Upper lobe of left lung (tissue), 6 donors: ENCODE measurements around the gene KAT2A. TPM values are rescaled to one million over a fixed set of nuclear protein-coding genes. Genes with fewer than 3 reads are reported as not detected.
"Not testable (repeated sequence)": the region's sequence is repeated elsewhere in the genome, so short reads cannot be mapped to it uniquely, and the experiment has no call there.

Experiments
- ATAC-seq, 2 donors: fragments of 200-7000 bp; cut with Tn5 transposase; one replicate each; pipeline ENCODE4 v1.9.1; 2022; ENCODE audit warnings: mild to moderate bottlenecking in 2 of 2, moderate library complexity in 2 of 2; ENCODE audit not compliant: low FRiP score in 2 of 2
- DNase-seq, 2 donors: peaks; one replicate each; pipeline ENCODE4 v3.0.0-alpha.2; 2019 to 2020
- H3K27ac ChIP-seq, 4 donors: fragments of 200-600 bp; sonication (generic); one replicate each; pipeline ENCODE4 v1.5.1; 2016 to 2019
- H3K27me3 ChIP-seq, 4 donors: fragments of 200-600 bp; sonication (generic); one replicate each; pipeline ENCODE4 v1.5.1; 2017 to 2019
- H3K36me3 ChIP-seq, 4 donors: fragments of 200-600 bp; sonication (generic); one replicate each; pipeline ENCODE4 v1.5.1; 2016 to 2019
- H3K4me1 ChIP-seq, 4 donors: fragments of 200-600 bp; sonication (generic); one replicate each; pipeline ENCODE4 v1.5.1; 2018 to 2019
- H3K4me3 ChIP-seq, 4 donors: fragments of 200-600 bp; sonication (generic); one replicate each; pipeline ENCODE4 v1.5.1; 2017 to 2019; ENCODE audit warnings: mild to moderate bottlenecking in 2 of 4, moderate library complexity in 1 of 4
- H3K9me3 ChIP-seq, 4 donors: fragments of 200-600 bp; sonication (generic); one replicate each; pipeline ENCODE4 v1.5.1; 2018 to 2019
- EP300 ChIP-seq, 4 donors: sonication (generic); formaldehyde crosslinking; IDR thresholded peaks; one replicate each; pipeline ENCODE4 v1.5.1; 2017; ENCODE audit warnings: antibody characterized with exemption in 4 of 4, control low read depth in 2 of 4
- POLR2A ChIP-seq, 4 donors: fragments of 450-650 bp; IDR thresholded peaks; one replicate each; pipeline ENCODE4 v1.5.1; 2016 to 2017; ENCODE audit warnings: antibody characterized with exemption in 4 of 4, mild to moderate bottlenecking in 2 of 4
- POLR2AphosphoS5 ChIP-seq, 2 donors: sonication (generic); formaldehyde crosslinking; IDR thresholded peaks; one replicate each; pipeline ENCODE4 v1.5.1; 2017; ENCODE audit warnings: antibody characterized with exemption in 2 of 2
- WGBS, 2 donors: methylation state at CpG; one replicate each; pipeline ENCODE4 v1.1.5; 2017 to 2018; 5-methylcytosine and 5-hydroxymethylcytosine counted together
- total RNA-seq, 6 donors: library from RNA; depleted of rRNA in 4 of 6; stranded (reverse); fragments of >200 nt in 4 of 6; gene quantifications; one replicate each; pipeline versions ENCODE4 v1.1.0 to v1.2.1, GENCODE V29; 2016 to 2021
- TF ChIP-seq, protein P1 (sequence below), 6 experiments: fragments of 450-650 bp in 4 of 6; fragments of 200-600 bp in 2 of 6; sonication (generic) in 2 of 6; IDR thresholded peaks; one replicate each; pipeline ENCODE4 v1.5.1; 2016 to 2019; ENCODE audit warnings: antibody characterized with exemption in 6 of 6
- donor health status: DM: no; HTN: no; CAD: no; lungs with moderate emphysema.
- donor health status: DM: no; HTN: yes; CAD: no; lungs with severe emphysema.

Gene KAT2A
- total RNA-seq, 6 donors from 2014 or later = 17.0 to 116 (median 32.5) TPM

- peak in 1 of 2 donors; percentile 19 for ATAC-seq
- Histone ChIP-seq H3K4me1 (peaks cover 30 to 43% (median 35%) of the 10 kb centered on the region in 4 donors), H3K27ac (peak overlapping the region; percentile 86 to 95 (median 93)), H3K9me3 (no peaks in the 10 kb centered on the region), H3K36me3 (peaks cover 0 to 29% (median 3%) of the 10 kb centered on the region in 4 donors), H3K27me3 (no peaks in the 10 kb centered on the region), H3K4me3 (peak overlapping the region; percentile 77 to 97 (median 94))
- TF ChIP-seq POLR2AphosphoS5 (IDR thresholded peaks at IDR 0.05) (no peak), EP300 (IDR thresholded peaks at IDR 0.05) (no peak), POLR2A (IDR thresholded peaks at IDR 0.05) (no peak)
- WGBS, 2 donors = 8 to 9% methylated on average over 13 to 15 of the region's 15 CpGs
- no peak for DNase-seq
Measured at GRCh38 chr17:42153919-42154742, 33.0 kb upstream of the KAT2A start.

GRCh38 chr17:42146911-42147607 lies 25.9 kb upstream of the KAT2A start:
- Histone ChIP-seq H3K36me3 (peaks cover 0 to 69% (median 22%) of the 10 kb centered on the region in 4 donors), H3K4me3 (no peak overlapping the region), H3K27me3 (no peaks in the 10 kb centered on the region), H3K9me3 (no peaks in the 10 kb centered on the region), H3K4me1 (peaks cover 25 to 42% (median 28%) of the 10 kb centered on the region in 4 donors), H3K27ac (no peak overlapping the region)
- DNase-seq (no peak), ATAC-seq (no peak)
- 92% methylated on average over 13 of the region's 13 CpGs for WGBS, 2 donors
- TF ChIP-seq, protein P1, sequence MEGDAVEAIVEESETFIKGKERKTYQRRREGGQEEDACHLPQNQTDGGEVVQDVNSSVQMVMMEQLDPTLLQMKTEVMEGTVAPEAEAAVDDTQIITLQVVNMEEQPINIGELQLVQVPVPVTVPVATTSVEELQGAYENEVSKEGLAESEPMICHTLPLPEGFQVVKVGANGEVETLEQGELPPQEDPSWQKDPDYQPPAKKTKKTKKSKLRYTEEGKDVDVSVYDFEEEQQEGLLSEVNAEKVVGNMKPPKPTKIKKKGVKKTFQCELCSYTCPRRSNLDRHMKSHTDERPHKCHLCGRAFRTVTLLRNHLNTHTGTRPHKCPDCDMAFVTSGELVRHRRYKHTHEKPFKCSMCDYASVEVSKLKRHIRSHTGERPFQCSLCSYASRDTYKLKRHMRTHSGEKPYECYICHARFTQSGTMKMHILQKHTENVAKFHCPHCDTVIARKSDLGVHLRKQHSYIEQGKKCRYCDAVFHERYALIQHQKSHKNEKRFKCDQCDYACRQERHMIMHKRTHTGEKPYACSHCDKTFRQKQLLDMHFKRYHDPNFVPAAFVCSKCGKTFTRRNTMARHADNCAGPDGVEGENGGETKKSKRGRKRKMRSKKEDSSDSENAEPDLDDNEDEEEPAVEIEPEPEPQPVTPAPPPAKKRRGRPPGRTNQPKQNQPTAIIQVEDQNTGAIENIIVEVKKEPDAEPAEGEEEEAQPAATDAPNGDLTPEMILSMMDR (IDR thresholded peaks at IDR 0.05) = no peak
- TF ChIP-seq EP300 (IDR thresholded peaks at IDR 0.05) = no peak
- TF ChIP-seq POLR2A (IDR thresholded peaks at IDR 0.05) = no peak
- TF ChIP-seq POLR2AphosphoS5 (IDR thresholded peaks at IDR 0.05) = no peak

DNA sequence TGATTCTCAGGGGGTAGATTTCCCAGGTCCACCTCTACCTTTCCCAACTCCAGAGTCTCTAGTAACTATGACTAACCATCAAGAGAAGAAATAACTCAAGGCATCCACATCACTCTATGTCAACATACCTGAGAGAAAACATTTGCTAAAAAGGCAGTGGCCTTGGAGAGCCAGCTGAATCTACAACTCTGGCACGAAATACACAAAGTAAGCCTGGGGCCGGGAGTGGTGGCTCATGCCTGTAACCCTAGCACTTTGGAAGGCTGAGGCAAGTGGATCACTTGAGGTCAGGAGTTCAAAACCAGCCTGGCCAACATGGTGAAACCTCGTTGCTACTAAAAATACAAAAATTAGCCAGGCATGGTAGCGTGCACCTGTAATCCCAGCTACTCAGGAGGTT lies 22.0 kb upstream of the KAT2A start:
- not testable (repeated sequence) for H3K4me3 ChIP-seq, H3K27me3 ChIP-seq, H3K9me3 ChIP-seq, ATAC-seq, DNase-seq
- peaks cover 0 to 51% (median 20%) of the 10 kb centered on the region in 4 donors for H3K36me3 ChIP-seq
- 84 to 87% methylated on average over 4 of the region's 4 CpGs for WGBS, 2 donors
- H3K4me1 ChIP-seq = peaks cover 34 to 44% (median 34%) of the 10 kb centered on the region in 4 donors
- peak overlapping the region in 1 of 4 donors; percentile 18 for H3K27ac ChIP-seq

DNA sequence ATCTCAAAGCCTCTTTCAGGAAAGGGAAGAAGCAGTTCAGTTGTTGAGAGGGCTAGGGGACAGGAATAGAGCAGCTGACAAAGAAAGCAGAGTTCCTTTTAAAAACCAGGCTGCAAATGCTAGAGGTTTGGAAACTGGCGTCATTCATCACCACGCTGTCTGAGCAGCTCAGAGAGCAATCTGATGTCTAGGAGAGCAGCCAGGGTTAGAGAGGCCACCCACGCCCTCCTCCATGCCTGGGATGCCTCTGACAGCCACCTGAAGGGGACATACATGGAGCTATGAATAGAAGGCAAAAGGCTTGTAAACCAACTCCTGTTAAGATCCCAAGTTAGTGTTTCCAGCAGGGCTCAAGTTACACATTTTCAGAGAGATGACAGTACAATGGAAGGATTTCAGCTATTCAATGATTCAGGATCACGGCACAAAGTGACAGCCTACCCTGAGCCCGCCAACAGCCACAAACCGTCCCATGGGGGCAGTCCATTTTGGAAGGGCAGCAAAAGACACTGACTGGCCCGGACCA lies 21.3 kb upstream of the KAT2A start:
- peak overlapping the region in 3 of 4 donors; percentile 18 to 53 (median 18) for H3K27ac ChIP-seq

DNA sequence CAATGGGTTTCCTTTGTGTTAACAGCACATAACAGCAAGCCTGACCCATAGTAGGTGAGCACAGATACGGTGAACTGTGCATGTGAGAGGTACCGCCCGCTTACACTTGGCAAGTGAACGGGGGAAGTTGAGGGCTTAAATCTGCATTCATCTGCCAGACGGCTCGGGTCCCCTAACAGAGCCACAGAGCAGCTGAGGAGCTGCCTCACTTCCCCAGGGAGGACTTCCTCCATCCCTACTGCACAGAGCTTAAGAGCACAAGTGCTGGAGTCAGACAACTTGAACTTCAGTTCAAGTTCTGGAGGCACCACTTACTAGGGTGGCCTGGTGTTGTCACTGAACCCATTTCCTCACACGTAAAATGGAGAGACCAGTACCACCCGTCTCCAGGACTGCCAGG lies 20.2 kb upstream of the KAT2A start:
- WGBS, 2 donors = 51 to 74% methylated on average over 6 to 8 of the region's 8 CpGs
- Histone ChIP-seq H3K4me3 (no peak overlapping the region), H3K9me3 (no peaks in the 10 kb centered on the region), H3K36me3 (peaks cover 0 to 36% (median 9%) of the 10 kb centered on the region in 4 donors), H3K27me3 (no peaks in the 10 kb centered on the region), H3K4me1 (peaks cover 44 to 61% (median 50%) of the 10 kb centered on the region in 4 donors), H3K27ac (peak overlapping the region in 3 of 4 donors; percentile 1 to 19 (median 1))
- no peak for TF ChIP-seq POLR2AphosphoS5 (IDR thresholded peaks at IDR 0.05)
- no peak for TF ChIP-seq EP300 (IDR thresholded peaks at IDR 0.05)
- TF ChIP-seq, protein P1 (IDR thresholded peaks at IDR 0.05) = no peak
- no peak for TF ChIP-seq POLR2A (IDR thresholded peaks at IDR 0.05)
- DNase-seq = no peak
- ATAC-seq = peak in 1 of 2 donors; percentile 43

More for the DNA sequence above, 21.3 kb upstream of the KAT2A start:
- ATAC-seq (peak in 1 of 2 donors; percentile 32), DNase-seq (no peak)
- TF ChIP-seq POLR2A (IDR thresholded peaks at IDR 0.05) (no peak), POLR2AphosphoS5 (IDR thresholded peaks at IDR 0.05) (no peak), EP300 (IDR thresholded peaks at IDR 0.05) (no peak)
- TF ChIP-seq, protein P1 (IDR thresholded peaks at IDR 0.05) = no peak
- H3K36me3 ChIP-seq = peaks cover 0 to 45% (median 15%) of the 10 kb centered on the region in 4 donors
- peaks cover 37 to 51% (median 40%) of the 10 kb centered on the region in 4 donors for H3K4me1 ChIP-seq
- no peak overlapping the region for H3K4me3 ChIP-seq
- H3K27me3 ChIP-seq = no peaks in the 10 kb centered on the region
- no peaks in the 10 kb centered on the region for H3K9me3 ChIP-seq
- 85 to 91% methylated on average over 7 of the region's 7 CpGs for WGBS, 2 donors

DNA sequence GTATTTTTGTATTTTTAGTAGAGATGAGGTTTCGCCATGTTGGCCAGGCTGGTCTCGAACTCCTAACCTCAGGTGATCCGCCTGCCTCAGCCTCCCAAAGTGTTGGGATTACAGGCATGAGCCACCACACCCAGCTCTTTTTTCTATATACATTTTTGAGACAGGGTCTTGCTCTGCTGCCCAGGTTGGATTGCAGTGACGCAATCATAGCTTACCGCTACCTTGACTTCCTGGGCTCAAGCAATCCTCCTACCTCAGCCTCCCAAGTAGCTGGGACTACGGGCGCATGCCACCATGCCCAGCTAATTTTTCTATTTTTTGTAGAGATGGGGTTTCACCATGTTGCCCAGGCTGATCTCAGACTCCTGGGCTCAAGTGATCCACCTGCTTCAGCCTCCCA lies 19.5 kb upstream of the KAT2A start:
- ATAC-seq, H3K27me3 ChIP-seq, DNase-seq, H3K4me3 ChIP-seq, H3K9me3 ChIP-seq: not testable (repeated sequence)
- WGBS, 2 donors = 97 to 98% methylated on average over 7 of the region's 7 CpGs
- Histone ChIP-seq H3K36me3 (peaks cover 0 to 29% (median 9%) of the 10 kb centered on the region in 4 donors), H3K27ac (peak overlapping the region in 1 of 4 donors; percentile 1), H3K4me1 (peaks cover 51 to 68% (median 57%) of the 10 kb centered on the region in 4 donors)
